Kidney tubule cell (primary cell): Measurements from ENCODE around the gene LRIT2.

ENCODE experiments used
- DNase-seq: peaks from one replicate; pipeline ENCODE4 v3.0.0-alpha.2; 2018; ENCODE audit warnings: low spot score

LRIT2 gene

DNA sequence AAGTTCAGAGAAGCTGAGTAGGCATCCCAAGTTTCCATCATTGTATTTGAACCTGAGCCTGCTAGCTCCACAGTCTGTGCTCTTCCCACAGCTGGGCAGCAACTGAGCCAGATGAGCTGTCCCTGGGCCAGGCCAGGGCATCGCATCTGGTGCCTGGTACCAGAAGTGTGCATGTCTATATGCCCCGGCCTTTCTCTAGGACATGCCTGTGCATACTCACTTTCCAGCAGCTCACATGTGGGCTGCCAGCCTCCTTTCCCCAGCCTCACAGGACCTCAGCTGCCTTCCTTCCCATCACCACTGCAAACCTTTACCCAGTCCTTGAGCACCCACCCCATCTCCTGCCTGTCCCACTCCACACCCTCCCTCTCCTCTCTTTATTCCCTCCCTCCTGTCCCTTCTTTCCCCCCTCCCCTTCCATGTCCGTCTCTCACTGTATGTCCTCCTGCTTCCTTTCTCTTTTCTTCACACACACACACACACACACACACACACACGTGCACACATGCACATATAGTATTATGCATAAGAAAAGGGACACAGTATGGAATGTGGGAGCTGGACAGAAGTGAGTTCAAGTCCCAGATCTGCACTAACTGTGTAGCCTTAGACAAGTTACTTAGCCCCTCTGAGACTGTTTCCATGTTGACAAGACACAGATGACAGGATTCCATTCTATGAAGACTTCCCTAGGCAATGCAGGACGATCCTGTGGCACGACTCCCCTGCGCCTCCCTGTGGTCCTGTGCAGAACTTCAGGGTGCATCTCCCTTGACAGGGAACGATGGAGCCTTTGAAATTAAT is 20.1 kb downstream of the LRIT2 start:
- peak; percentile 74 for DNase-seq

DNA sequence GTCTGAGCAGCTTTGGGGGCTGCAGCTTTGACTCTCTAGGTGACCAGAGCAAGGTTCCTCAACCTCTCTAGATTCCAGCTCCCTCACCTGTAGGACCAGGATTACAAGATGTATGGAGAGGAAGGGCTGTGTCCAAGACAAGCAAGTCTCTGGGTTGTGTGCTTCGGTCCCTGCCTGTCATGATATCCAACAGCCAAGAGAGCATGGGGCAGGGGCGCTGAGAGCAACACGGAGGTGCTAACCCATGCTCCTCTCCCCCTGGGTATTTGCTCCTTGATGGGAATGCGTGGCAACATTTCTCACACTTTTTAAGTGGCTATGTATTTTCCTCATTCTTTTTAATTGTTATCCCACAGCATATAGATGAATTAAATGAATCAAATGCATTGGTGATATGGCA is 20.7 kb downstream of the LRIT2 start:
- no peak for DNase-seq

DNA sequence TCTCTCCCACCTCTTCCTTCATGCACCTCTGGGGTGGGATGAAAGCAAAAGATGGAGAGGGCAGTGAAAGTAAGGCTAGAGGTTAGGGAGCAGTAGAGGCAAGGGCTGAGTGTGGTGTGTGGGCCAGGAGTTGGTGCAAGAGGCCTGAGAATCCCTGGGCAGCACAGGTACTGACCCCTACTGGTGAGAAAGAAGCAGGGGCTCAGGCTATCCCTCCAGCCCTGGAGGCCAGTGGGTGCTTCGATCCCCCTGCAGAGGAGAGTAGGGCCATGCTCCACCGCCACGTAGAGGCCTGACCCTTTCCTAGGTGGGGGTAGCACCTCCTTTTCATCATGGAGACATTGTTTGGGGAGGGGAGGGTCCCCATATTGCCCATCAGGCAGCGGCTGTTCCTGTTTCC is 21.2 kb downstream of the LRIT2 start:
- peak; percentile 43 for DNase-seq

DNA sequence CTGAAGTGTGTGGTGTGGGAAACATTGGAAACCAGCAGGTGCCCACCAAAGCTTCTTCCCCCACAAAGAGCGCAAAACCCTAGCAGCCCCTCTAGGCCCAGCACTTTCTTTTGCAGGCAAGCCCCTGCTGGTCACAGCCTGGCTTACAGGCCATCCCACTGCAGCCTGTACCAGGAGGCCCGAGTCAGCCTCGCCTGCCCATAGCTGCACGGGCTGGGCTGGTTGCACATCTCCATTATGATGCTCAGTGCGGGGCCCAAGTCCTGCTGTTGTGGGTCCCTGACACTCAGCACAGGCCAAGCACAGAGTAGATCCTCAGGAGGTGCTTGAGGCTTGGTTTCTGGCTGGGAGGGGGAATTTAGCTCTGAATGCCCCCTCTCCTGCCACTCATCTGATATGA is 23.0 kb downstream of the LRIT2 start:
- no peak for DNase-seq

DNA sequence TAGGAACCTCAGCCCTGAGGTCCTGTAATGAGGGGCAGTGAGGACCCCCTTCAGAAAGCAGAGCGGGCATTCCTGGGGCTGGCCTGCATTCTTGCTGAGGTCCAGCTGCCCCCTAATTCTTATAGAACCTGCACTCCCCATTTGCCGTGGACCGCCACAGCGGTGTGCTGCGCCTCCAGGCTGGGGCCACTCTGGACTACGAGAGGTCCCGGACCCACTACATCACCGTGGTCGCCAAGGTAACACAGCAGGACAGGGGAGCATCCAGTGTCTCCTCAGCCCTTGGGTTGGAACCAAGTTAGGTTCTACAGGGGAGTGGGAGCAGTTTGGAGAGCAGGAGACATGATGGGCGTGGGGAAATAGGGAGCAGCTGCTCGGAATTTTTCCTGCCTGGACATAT is 23.7 kb downstream of the LRIT2 start:
- DNase-seq = no peak

DNA sequence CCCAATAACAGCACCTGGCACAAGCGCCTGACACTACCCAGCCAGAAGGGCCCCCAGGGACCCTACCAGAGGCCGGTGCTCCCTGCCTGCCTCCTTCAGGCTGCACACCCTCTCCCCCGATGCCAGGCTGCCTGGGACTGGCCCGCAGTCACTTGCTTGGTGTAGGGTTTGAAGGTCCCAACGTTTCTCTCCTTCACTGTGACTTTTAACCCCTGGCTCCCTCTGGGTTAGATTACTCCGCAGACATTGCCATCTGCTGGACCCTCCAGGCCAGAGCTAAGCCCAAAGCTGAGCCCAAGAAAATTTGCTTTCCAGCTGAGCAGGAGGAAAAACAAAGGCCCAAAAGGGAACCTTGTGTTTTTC is 24.1 kb downstream of the LRIT2 start:
- DNase-seq = no peak

DNA sequence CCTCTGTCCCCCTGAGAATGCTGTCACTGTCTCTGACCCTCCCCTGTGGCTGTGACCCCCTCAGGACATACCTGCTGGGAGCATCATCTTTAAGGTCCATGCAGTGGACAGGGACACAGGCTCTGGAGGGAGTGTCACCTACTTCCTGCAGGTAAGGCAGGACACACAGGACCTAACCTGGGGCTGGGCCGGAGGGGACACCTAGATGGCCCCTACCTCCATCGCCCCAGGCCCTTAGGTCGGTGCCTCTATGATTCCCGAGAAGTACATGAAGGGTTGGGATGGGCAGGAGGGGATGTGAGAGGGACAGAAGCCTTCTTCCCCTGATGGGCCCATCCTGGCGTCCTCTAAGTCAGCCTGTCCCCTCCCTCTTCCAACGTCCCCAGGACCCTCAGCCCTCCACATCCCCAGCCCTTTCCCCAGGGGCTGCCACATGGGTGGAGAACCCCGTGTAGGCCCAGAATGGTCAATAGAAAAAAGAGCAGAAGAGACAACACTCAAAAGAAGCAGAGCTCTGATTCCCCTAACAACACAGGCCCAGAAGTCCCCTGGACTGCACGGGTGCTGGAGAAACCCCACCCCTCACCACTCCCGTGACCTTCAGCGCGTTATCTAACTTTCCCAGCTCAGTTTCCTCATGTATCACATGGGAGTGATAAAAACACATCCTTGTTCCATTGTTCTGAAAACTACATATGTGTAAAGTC is 24.7 kb downstream of the LRIT2 start:
- DNase-seq = no peak

DNA sequence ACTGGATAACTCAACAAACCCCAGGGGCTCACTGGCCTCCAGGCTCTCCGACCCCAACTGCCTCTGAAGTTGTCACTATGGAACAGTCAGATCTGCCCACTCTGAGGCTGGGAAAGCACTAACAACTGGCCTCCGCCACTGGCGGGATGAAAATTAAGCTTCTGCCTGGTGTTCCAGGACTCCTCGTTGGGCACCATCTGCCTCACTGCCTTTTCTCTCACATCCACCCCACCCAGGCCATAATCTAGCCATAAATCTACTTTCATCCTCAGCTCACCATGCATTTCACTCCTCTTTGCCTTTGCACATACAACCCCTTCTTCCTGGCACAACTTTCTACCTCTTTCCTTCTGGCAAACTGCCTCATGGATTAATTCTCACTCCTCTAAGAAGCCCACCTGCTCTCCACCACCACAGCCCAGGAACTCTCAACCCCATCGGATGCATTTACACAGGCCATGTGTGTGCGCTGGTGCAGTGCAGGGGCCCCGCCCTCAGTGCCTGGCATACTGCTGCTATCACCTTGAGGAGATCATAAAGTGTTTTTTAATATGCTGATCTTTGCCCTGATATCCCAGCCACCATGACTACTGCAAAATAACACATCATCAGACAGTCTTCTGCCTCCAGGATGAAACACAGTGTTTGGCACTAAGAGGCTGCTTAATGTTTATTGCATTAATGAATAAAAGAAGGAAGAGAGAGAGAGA is 27.0 kb downstream of the LRIT2 start:
- no peak for DNase-seq

DNA sequence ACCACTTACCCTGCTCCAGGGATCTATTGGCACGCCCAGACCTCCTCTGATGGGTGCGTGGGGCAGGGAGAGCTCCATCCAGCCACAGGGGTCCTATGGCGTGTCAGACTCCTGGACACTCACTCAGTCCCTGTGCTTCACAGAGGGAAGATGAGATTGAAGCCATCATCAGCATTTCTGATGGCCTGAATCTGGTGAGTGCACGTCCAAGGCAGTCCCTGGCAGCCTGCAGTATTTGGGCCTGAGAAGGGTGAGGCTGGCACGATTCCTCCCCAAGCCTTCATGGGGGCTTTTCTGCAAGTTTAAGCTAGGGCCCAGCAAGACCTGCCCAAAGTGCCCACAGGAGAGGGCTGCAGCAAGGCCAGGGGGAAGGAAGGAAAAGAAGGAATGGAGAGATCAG is 27.7 kb downstream of the LRIT2 start:
- DNase-seq = no peak

DNA sequence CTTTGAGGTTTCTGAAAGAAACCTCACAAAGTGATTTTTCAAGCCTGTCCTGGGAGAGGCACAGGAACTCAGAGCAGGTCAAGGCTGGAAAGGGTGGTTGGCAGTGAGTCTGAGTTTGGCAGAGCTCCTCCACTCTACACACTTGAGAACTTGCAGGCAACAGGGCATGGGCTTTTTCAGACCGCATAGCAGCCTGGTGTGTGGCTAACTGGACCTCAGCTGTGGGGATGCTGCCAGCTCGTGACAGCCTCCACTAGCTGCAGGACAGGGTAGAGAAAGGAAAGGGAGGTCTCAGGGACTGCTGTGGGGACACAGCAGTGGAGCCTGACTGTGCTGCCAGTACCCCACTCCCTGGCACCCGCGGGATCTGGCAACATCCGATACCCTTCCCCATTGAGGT is 28.4 kb downstream of the LRIT2 start:
- no peak for DNase-seq

DNA sequence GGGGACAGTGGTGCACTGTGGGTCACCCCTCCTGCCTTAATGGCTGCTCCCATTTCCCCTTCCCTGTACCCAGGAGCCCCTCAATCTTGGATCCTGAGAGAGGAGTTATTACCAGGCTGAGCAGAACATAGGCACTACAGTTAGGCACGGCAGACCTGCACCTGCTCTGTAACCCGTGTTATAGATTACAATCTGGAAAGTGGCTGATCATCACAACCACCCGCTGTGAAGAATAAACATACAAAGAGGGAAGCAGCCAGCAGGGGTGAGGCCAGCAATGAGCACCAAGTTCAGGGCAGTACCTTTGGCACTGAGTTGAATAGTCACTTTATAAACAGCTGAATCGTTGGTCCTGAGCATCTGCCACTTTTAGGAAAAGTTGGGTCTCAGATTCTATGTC is 29.3 kb downstream of the LRIT2 start:
- DNase-seq = no peak

DNA sequence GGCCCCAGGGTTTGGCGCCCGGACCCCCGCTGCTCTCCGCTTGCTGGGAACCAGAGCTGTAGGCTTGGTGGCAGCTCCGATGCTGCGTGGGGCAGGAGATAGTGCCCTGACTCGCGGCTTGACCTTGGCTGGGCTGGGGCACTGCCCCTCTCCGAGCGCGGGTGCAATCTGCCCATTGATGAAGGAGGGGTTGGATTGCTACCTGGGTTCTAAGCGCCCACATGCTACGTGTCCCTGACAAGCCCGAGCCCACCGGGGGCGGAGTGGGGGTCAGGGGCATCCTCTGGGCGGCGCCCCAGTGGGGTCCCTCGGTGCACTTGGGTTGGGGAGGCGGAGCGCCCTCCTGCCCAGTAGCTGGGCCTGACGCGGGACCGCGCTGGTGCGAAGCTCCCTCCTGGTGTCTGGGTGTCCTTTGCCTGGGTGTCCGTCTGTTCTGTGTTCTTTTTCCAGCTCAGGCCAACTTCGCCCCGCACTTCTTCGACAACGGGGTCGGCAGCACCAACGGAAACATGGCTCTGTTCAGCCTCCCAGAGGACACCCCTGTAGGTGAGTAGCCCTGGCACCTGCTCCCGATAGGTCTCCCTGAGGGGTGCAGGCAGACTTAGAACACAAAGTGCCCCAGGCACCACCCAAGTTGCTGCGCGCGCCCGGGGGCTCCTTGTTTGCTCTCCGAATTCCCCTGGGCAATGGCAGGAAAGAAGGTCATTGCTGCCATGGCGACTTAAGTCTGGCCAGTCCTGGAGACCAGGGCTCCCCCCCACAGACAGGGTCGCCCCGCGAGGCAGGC is 30.1 kb downstream of the LRIT2 start:
- DNase-seq = no peak

DNA sequence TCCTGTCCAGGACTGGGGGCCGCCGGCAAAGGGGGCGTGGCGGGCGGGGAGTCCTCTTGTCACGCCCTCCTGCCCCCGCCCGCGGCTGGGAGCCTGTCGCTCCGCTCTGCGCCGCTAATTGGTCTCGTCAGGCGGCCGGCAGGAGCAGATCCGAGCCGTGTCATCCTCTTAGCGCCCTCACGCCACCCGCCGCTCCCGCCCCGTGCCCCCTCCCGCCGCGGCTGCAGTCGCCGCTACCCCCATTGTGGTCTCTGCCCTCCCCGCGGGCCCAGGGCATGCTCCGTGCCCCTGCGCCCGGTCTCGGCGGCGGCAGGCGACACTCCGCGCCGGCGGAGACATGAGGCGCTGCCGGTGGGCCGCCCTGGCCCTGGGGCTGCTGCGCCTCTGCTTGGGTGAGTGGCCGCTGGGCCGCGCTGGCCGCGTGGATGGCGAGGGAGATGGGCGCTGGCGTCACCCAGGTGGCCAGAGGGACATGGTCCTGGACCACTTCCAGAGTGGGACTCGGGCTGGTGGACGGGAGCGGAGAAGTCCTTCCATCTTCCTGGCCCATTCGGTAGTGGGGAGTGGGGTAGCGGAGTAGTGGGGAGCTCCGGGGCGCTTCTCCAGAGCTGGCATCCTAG is 30.8 kb downstream of the LRIT2 start, which contains the start of gene CDHR1:
Gene CDHR1, plus strand, starts transcription at position 114 of the 620 bp plus-strand sequence. Its CDS starts 224 bp downstream, at position 338.
- DNase-seq = peak; percentile 57

DNA sequence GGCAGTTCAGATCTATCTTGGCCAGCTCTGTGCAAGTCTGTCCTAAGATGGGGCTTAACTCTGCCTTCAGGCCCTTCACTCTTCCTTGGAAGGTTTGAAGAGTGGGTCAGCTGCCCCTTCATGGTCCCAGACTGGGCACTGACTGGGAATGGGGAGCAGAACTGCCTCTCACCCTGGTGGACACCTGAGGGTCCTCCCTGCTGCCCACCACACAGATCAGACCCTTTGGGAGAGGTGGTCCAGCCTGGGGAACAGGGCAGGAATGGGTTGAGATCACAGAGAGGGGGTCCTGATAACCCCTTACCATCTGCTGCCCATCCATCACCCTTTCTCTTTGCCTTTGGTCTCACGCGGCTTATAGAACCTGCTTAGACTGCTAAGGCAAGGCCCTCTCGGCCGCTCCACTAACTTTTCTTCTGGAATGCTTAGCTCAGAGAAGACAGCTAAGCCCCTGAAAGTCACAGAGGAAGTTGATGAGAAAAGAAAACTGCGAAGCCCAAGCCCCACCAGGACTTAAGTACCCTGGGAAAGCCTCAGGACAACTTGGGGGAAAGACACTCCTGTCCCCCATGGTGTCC is 31.4 kb downstream of the LRIT2 start:
- no peak for DNase-seq

DNA sequence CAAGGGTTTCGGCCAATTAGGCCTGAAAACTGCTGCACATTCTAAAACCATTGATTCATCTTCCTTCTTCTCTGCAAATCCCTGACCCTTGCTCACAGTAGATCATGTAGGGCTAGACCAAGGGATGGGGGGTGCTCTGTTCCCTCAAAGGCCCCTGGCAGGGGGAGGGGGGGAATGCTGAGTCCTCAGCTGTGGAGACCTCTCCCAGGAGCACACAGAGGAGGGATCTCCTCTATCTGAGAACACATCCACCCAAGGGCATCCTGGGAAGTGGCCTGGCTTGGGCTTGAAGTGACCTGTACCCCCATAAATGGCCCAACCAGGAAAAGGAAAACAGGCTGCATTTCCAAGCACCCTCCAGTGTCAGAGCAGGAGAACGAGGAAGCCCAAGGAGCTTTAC is 32.0 kb downstream of the LRIT2 start:
- no peak for DNase-seq

DNA sequence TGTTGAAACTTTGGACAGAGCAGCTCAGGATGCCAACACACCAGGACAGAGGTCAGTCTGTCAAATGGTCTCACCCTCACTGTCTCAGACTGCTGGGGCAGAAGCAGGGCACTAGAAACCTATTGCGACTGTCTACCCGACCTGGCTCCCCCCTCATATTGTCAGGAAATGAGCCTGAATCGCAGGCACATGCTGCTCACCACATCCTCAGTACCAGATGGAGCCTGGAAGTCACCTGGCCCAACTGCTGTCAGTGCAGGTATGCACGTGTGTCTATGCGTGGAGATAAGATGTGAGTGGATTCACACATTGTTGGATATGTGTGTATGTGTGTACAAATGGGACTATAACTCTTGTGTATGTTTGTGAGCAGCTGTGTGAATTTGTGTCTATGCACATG is 34.2 kb downstream of the LRIT2 start:
- DNase-seq = no peak

DNA sequence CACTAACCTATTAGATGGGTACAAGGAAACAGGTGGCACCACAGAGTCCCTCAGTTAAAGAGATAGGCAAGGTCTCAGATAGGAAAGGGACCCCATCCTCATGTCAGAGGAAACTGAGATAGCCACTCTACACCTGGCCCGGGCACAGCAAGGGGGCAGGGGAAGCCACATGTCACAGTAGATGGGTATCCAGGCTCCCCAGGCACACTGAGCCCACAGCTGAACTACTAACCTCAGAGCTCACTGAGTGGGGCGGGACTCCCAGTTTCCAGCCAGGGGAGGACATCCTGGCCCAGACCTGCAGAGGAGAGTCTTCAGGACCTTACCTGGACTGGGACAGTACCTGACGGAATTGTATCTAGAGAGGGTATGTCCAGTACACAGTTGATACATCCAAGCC is 34.7 kb downstream of the LRIT2 start:
- no peak for DNase-seq

DNA sequence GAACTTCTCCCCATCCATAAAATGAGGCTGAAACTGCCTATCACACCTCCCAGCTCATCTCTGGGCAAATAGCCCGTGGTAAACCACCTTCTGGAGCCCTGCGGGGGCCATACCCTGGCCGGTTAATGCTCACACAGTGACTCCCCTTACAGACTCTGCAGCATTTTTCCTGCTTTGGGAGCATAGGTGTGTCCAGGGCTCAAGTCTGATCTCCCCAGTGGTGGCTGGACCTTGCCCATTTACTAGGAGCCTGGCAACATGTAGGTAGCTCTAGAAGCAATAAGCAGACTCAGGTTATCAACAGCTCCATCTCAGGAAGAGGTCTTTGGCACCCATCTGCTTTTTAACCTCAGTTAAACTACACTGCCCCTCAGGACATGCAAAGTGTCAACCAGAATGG is 36.5 kb downstream of the LRIT2 start:
- no peak for DNase-seq

DNA sequence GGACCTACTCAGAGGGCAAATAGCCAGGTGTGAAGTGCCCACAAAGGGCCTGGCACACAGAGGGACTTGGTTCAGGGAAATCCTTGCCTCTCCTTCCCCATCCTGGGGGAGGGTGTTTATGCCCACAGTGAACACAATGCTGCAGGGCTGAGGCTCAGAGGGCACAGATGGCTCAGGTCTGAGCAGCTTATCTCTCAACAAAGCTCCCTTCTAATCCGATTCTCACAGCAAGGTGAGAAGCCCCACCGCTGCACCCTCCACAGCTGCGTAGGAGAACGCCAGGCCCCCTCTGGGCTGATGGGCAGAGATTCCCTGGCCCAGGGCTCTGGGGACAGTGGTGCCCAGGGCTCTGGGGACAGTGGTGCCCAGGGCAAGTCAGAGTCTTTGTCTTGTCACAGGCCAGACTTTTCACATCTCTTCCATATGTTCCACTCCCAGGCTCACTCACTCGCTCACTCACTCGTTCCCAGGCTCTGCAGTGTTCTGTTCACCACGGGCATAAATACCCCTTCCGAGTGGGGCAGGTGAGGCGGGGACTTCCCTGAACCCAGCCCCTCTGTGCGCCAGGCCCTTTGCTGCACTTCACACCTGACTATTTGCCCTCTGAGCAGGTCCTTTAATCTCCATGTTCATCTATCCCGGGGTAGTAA is 39.7 kb downstream of the LRIT2 start:
- no peak for DNase-seq

DNA sequence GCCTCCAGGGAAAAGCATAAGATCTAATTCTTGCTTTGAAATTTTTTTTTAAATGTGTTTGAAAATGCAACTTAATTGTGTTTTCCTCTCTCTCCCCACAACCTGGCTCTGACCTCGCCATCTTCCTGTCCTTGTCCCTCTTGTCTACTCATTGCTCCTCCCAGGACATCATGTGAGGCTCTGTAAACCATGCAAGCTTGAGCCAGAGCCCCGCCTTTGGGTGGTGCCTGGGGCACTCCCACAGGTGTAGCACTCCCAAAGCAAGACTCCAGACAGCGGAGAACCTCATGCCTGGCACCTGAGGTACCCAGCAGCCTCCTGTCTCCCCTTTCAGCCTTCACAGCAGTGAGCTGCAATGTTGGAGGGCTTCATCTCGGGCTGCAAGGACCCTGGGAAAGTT is 40.8 kb downstream of the LRIT2 start:
- no peak for DNase-seq

DNA sequence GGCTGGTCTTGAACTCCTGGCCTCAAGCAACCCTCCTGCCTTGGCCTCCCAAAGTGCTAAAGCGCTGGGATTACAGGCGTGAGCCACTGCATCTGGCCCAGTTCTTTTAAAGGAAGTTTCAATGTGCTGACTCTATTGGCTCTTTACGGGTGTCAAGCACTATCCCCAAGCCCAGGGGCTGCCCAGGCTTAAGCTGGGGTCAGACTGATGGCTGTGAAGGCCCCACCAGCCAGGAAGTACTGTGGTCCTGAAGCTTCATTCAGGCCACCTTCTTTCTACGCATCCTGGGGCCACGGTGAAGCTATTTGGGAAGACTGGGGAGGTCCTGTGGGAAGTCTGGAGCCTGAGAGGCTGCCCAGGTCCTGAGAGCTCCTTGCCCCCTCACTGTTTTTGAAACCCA is 43.7 kb downstream of the LRIT2 start:
- no peak for DNase-seq
